ENCODE measurements around the gene SLC5A2. TPM values are rescaled to one million over a fixed set of nuclear protein-coding genes. Genes with fewer than 3 reads are reported as not detected.

The SLC5A2 gene
- total and polyA plus RNA-seq, 2 of the 13 experiments (the other 11 are each of a cell fraction or from before 2014, with no cell fraction given), result 0.24 to 0.97 TPM

DNA sequence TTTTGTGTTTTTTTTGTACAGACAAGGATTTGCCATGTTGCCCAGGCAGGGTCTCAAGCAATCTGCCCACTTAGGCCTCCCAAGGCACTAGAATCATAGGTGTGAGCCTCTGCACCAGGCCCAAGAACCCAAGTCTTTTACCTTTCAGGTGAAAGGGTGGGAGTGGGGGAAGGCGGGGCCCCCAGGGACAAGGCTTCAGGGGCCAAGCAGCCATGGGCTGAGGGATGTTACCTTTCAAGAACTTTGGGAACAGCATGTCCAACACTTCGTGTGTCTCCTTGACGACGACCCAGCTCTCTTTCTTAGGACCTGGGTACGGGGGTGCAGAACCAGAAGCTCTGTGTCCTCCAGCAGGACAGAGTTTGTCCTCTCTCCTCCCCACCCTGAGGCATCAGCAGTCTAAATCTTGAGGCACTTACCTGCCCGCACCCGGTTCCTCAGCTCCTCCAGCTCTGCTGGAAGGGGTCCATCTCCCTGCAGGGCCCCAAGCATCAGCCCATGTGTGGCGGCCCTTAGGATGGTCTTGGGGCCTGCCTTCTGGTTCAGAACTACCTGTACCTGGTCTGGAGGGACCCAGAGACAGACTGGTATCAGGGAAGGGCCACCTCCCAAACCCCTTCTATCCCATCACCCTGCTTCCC, 9.0 kb downstream of the SLC5A2 start:
- BruUV-seq (replicated peaks), result no TSS peak
- ChIA-PET CTCF (ENCODE audit: low intra/inter-chr PET ratio, low total read pairs) (no interaction called here), POLR2A (interaction anchor here (0.6 to 1.6 kb wide), 2 partner anchors 14 to 242 kb away, joined by 3 to 5 read pairs; no protein-coding TSS in a partner anchor)
- intact Hi-C loops (cut with micrococcal nuclease; ENCODE audit: unreplicated experiment) (no loop called here), in situ Hi-C loops (cut with HindIII; ENCODE audit: extremely low pct_ligation_motif_present, low pct_unique_long_range_greater_than_20kb) (no loop called here)
- FAIRE-seq (no peak), ATAC-seq (no peak), DNase-seq (ENCODE audit: low spot score) (no peak)
- H3K9ac ChIP-seq (ENCODE audit: insufficient read depth, low read depth, low read length), result no peak overlapping the region
- no peak overlapping the region for H3K4me2 ChIP-seq (ENCODE audit: low read depth, low read length)
- H2AFZ ChIP-seq (ENCODE audit: low read length), result no peak overlapping the region
- no peak overlapping the region for H3K4me3 ChIP-seq (replicated peaks in 1 of 3; ENCODE audit: insufficient read depth in 1 of 3, low read depth in 2 of 3, low read length in 3 of 3)
- no peaks in the 10 kb centered on the region for H3K79me2 ChIP-seq (ENCODE audit: insufficient read depth, low read length)
- no peak for TF ChIP-seq GATAD2A (CRISPR knock-in tag; IDR thresholded peaks at IDR 0.05)
- TF ChIP-seq ZC3H4 (CRISPR knock-in tag; IDR thresholded peaks at IDR 0.05; ENCODE audit: borderline replicate concordance), result no peak
- TF ChIP-seq KAT2B (IDR thresholded peaks at IDR 0.05; ENCODE audit: borderline replicate concordance, low read depth, low read length), result no peak
- no peak for TF ChIP-seq RARG (CRISPR knock-in tag; IDR thresholded peaks at IDR 0.05; ENCODE audit: low read depth)
- no peaks in the 10 kb centered on the region for H3K27me3 ChIP-seq (ENCODE audit: control insufficient read depth in 1 of 2, insufficient read depth in 2 of 2, low read length in 2 of 2)
- no peaks in the 10 kb centered on the region for H3K9me3 ChIP-seq (ENCODE audit: low read length)
- H3K36me3 ChIP-seq (replicated peaks in 1 of 2; ENCODE audit: control insufficient read depth in 1 of 2, insufficient read depth in 2 of 2, low read length in 2 of 2), result peaks cover 26 to 65% of the 10 kb centered on the region in 2 experiments
- H3K27ac ChIP-seq (ENCODE audit: extremely low read length, insufficient read depth, low read length), result no peak overlapping the region
- H4K20me1 ChIP-seq (ENCODE audit: insufficient read depth, low read length), result no peaks in the 10 kb centered on the region
- 95% methylated on average over 8 of the region's 8 CpGs for WGBS (ENCODE audit: low lambda C conversion rate)
- H3K4me1 ChIP-seq (ENCODE audit: insufficient read depth, low read length), result no peaks in the 10 kb centered on the region

DNA sequence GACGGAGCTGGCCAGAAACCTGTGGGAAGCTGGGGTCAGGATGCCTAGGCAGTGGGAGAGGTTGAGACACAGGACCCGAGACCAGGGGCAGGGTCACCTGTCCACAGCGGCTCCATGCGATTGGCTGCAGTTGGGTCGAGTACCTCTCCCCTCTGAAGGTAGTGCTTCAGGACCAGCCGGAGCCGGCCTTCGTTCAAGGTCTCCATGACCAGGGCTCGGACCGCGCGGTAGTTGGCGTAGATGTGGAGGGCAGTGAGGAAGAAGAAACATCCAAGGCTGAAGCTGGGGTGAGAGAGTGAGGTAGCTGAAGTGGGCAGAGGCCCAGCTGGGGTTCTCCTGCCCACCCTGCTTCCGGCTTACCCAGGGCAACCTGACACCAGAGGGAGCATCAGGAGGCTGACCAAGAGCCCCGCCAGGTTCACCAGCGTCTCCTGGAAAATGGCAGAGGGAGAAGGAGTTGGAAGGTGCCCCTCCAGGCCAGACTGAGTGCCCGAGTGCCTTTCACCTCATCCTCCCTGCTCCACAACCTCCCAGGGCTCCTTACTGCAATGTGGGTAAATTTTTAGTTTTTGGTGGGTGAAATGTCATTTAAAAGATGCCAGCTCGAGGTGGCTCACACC, 10.7 kb downstream of the SLC5A2 start:
- Histone ChIP-seq H3K9me3 (ENCODE audit: low read length) (no peaks in the 10 kb centered on the region), H3K4me3 (replicated peaks in 1 of 3; ENCODE audit: insufficient read depth in 1 of 3, low read depth in 2 of 3, low read length in 3 of 3) (no peak overlapping the region), H3K79me2 (ENCODE audit: insufficient read depth, low read length) (no peaks in the 10 kb centered on the region), H3K36me3 (replicated peaks in 1 of 2; ENCODE audit: control insufficient read depth in 1 of 2, insufficient read depth in 2 of 2, low read length in 2 of 2) (peaks cover 35 to 80% of the 10 kb centered on the region in 2 experiments), H3K4me1 (ENCODE audit: insufficient read depth, low read length) (no peaks in the 10 kb centered on the region), H3K9ac (ENCODE audit: insufficient read depth, low read depth, low read length) (no peak overlapping the region), H3K27ac (ENCODE audit: extremely low read length, insufficient read depth, low read length) (no peak overlapping the region), H3K4me2 (ENCODE audit: low read depth, low read length) (no peak overlapping the region), H2AFZ (ENCODE audit: low read length) (no peak overlapping the region), H4K20me1 (ENCODE audit: insufficient read depth, low read length) (no peaks in the 10 kb centered on the region), H3K27me3 (ENCODE audit: control insufficient read depth in 1 of 2, insufficient read depth in 2 of 2, low read length in 2 of 2) (no peaks in the 10 kb centered on the region)
- in situ Hi-C loops (cut with HindIII; ENCODE audit: extremely low pct_ligation_motif_present, low pct_unique_long_range_greater_than_20kb) (no loop called here), intact Hi-C loops (cut with micrococcal nuclease; ENCODE audit: unreplicated experiment) (no loop called here)
- FAIRE-seq (no peak), ATAC-seq (no peak), DNase-seq (ENCODE audit: low spot score) (no peak)
- ChIA-PET CTCF (ENCODE audit: low intra/inter-chr PET ratio, low total read pairs) (no interaction called here), POLR2A (interaction anchor here (2.4 kb wide), 1 partner anchor 14 kb away, joined by 11 read pairs; the partner anchor contains the start of gene RUSF1)
- WGBS (ENCODE audit: low lambda C conversion rate), result 95% methylated on average over 18 of the region's 18 CpGs
- no peak for TF ChIP-seq SETDB1 (CRISPR knock-in tag; IDR thresholded peaks at IDR 0.05; ENCODE audit: borderline replicate concordance)
- 0 out of 2 replicates have a peak, but pooled peaks have one; percentile 33 for TF ChIP-seq BRD4 (CRISPR knock-in tag; IDR thresholded peaks at IDR 0.05)
- peak; percentile 38 for TF ChIP-seq AGO2 (optimal IDR thresholded peaks at IDR 0.05; ENCODE audit: low read depth, low read length)
- TF ChIP-seq ZNF180 (CRISPR knock-in tag; IDR thresholded peaks at IDR 0.05; ENCODE audit: borderline replicate concordance, low read depth), result no peak
- no TSS peak for BruUV-seq (replicated peaks)
